HG02852 (cell line): Measurements from ENCODE around the gene FXYD6.
"Not testable (repeated sequence)": the region's sequence is repeated elsewhere in the genome, so short reads cannot be mapped to it uniquely, and the experiment has no call there.

Experiments
- ATAC-seq: cut with Tn5 transposase; IDR thresholded peaks from one replicate; pipeline ENCODE4 v1.9.1; 2021; ENCODE audit warnings: mild to moderate bottlenecking, moderate library complexity; ENCODE audit not compliant: unreplicated experiment

FXYD6 gene

DNA sequence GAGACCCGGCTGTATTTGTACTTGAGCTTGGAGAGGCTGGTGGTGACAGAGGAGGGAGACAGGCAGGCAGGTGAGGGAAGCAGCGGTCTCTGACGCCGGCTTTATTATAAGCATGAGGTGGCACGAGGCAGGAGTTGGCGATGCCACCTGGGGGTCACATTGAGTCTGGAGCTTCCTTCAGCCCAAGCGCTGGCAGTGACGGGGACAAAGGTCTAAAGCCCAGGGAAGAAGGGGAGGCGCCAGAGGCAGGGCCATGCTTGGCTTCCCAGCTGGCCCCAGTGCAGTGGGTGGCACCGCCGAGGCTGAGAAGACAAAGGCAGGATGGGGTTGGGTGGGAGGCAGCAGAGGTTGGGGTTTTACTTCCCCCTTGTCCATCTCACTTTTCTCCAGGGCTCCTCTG lies 56.4 kb downstream of the FXYD6 start:
- no peak for ATAC-seq

DNA sequence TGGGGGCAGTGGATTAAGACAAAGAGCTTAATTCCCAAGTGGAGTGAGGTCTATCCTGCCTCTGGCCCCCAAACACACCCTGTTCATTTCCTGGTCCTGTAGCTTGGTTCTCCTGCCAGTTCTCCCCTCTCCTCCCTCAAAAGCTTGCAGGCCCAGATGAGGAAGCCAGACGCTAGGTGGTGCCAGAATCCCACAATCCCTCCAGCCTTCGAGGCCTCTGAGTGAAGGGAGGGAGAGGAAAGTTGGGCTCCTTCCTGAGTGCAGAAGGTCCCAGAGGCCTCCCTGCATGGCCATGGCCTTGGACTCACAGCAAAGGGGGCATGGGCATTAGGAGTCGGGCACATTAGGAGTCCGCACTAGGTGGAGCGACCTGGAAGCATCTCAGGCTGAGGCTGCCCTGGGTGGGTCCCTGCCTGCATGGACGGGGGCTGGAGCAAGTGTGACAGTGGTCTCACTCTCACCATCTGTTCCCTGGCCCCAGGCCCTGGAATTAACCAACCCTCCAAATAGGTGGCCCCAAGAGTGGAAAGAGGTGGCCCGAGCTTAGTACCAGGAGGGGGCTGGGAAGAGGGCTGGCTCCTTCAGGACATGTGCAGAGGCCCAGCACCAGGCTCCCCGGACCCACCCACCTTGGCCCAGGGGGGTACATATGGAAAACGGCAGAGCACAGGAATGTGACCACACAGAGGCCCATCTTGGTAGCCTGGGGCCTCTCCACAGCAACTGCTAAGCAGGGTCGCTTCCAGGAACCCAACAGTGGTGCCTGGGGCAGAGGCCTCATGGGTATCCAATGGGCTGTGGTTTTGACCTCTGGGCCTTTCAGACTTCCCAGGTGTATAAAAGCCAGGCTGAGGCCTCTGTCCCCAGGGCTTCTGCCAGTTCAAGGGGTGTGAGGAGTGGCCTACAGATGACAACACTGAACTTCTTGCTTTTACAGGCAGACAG lies 57.1 kb downstream of the FXYD6 start:
- no peak for ATAC-seq

DNA sequence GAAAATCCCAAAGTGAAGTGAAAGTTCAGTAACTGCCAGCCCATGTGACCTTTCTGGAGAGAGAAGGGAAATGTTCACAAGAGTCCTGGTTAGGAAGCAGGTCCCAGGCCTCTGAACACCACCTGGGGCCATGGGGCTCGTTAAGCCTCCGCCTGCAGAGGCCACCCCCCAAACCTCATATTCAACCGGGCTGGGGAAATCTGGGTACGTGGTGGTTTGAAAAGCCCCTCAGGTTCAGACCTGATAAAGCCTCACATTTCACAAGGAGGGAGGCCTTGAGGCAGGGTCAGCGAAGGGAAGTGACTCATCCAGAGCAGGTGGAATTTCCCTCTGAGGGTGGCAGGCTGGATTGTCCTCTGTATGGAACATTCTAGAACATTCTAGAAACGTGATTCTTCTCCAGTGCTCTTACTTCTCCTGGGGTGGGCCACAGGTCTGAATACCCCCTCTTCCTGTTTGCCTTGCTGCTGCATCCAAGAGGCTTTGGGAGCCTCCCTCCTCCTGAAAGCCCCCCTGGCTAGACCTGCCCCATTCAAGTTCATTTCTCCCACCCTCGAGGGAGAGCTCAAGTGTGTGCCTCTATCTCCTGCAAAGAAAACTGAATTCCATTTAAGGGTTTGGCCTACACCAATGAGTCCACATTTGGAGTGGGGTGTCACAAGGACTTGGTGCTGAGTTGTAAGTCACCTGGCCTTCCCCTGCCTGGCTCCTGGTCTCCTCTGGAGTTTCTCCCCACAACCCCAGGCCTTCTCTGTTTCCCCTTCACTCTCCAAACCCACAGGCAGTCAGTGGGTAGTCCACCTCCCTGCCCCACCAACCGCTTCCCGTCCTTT lies 58.2 kb downstream of the FXYD6 start:
- peak; percentile 24 for ATAC-seq

DNA sequence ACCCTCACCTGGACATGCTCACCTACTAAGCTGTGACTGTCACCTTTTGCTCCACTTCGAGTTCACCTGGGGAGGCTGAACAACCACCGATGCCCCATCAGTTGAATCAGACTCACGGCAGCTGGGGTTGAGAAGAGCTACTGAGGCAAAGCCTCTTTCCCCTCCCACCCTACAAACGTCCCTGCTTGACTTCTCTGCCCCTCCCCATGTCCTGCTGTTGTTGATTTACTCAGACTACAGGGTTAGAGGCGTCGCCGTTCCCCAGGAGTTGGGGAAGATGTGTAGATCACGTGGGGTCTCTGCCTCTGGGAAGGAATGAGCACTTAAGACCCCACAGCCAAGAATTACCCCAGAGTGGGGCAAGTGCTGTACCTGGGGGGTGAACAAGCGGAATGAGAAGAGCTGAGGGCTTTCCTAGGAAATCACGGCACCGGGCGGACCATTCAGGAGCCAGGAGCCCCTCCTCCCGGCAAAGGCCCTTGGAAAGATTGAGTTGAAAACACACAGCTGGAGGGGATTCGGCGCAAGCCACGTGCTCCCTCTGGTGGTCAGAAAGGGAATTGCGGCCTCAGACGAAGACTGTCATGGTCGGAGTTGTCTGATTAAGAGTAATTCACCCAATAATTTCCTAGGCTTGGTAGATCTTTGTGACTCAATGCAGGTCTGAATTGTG lies 59.0 kb downstream of the FXYD6 start:
- ATAC-seq = peak; percentile 34

DNA sequence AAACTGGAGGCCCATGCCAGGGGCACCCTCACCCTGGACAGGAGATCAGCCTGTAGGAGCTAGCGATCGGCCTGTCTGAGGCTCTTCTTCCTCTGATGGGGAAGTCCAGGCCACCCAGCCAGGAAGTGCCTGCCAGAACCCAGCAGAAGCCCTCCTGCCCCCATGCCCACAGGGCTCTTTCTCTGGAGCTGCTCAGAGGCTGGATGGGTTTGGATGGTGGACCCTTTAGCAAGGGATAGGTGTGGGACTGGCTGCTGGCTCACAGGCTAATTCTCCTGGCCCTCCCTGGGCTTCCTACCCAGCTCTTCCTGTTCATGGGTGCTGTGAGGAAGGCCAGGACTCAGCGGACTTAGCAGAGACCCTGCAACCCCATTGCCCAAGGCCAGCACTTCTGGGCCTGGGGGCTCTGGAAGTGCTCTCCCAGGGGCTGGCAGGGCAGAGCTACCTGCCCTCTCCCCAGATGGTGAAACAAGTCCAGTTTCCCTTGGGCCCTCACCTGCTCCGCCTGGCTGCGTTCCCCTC lies 59.6 kb downstream of the FXYD6 start:
- no peak for ATAC-seq

DNA sequence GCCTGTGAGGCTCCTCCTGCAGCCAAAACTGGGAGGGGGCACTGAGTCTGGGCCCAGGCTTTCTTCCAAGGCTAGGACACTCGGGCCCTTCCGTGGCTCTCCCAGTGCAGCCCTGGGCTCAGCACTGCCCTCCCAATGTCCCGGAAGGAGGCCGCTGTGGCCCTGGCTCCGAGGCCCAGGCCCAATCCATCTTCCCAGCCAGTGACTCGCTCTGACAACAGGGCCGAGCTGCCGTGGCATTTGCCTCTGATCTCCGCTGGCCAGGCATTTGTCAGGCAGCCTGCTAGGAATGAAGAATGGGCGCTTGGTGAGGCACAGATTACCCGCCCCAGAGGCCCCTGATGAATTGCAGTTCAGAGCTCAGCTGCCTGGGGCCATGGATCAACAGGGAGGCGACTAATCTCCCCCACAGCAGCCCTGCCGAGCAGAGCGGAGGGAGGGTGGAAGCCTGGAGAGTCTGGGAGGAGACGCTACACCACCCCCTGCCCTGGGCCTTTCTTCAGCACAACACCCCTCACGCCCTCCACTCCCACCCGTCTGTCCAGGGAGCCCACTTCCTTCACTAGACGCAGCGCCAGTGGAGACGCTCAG lies 60.2 kb downstream of the FXYD6 start:
- no peak for ATAC-seq

DNA sequence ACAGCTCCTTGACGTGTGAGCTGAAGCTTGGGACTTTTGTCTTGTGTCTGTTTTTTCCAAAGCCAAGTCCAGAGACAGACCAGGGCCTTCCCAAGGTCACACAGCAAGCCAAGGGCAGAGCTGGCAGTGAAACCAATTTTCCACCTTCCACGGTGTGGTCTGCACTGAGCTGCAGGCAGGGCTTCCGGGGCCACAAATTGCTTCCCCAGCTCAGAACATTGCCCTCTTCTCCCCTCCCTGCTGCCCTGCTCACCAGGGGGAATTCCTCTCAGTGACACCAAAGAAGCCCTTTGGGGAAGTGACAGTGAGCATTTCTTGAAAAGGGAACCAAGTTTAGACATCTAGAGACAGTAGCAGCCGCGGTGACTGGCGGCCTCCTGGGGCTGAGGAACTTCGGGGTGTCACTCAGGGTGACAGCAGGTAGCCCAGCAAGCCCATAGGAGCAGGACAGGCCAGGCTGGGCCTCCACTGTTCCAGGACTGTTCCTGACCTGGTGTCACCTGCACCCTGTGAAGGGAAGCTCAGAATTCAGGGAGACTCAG lies 61.1 kb downstream of the FXYD6 start:
- ATAC-seq = peak; percentile 65

DNA sequence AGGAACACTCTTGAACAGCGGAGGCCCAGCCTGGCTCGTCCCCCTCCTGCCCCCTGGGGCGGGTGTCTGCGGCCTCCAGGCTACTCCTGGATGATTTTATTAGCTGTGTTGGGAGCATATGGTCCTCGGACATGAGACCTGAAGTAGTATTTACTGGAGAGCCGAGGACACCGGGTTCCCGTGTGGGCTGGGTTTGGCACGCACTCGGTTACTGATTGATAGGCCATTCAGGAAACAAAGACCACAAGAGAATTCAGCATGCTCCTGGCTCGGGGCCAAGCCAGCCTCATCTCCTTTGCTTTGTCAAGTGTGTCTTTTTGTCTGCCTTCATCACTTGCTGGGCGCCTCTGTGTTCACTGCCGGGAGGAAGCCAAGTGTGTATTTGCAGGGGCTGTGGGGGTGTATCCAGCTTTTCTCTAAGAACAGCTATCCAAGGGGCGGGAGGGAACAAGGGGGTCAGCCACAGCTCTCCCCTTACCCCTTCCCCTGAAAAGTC lies 61.6 kb downstream of the FXYD6 start:
- ATAC-seq = peak; percentile 34

DNA sequence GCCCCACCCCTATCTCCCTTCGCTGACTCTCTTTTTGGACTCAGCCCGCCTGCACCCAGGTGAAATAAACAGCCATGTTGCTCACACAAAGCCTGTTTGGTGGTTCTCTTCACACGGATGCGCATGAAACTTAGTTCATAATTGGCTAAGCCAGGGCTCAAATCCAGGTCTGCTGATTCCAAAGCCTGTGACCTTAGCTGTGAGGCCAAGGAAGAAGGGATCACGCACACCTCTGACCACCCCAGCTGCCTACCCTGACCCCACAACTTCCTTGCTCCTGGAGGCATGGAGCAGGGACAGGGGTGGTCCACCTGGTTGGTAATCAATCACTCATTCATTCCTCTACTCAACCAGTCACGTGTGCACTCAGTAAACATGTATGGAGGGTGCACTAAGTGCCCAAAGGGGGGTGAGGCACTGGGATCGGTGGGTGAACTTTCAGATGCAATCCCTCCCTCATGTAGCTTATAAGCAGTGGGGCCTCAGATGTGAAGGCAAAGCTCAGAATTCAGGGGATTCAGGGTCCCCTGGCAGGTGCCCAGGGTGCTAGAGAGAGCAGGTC lies 62.2 kb downstream of the FXYD6 start:
- no peak for ATAC-seq

DNA sequence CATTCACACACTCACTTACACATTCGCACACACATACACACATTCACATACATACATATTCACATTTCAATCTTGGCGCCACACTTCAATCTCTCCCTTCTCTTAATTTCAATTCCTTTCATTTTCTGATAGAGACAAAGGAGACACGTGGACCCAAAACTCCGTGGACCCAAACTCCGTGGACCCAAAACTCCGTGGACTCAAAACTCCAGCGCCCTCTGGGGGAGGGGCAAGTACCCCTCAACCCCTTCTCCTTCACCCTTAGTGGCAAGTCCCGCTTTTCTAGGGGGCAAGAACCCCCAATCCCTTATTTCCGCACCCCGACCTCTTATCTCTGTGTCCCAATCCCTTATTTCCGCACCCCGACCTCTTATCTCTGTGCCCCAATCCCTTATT lies 66.4 kb downstream of the FXYD6 start:
- ATAC-seq = not testable (repeated sequence)

DNA sequence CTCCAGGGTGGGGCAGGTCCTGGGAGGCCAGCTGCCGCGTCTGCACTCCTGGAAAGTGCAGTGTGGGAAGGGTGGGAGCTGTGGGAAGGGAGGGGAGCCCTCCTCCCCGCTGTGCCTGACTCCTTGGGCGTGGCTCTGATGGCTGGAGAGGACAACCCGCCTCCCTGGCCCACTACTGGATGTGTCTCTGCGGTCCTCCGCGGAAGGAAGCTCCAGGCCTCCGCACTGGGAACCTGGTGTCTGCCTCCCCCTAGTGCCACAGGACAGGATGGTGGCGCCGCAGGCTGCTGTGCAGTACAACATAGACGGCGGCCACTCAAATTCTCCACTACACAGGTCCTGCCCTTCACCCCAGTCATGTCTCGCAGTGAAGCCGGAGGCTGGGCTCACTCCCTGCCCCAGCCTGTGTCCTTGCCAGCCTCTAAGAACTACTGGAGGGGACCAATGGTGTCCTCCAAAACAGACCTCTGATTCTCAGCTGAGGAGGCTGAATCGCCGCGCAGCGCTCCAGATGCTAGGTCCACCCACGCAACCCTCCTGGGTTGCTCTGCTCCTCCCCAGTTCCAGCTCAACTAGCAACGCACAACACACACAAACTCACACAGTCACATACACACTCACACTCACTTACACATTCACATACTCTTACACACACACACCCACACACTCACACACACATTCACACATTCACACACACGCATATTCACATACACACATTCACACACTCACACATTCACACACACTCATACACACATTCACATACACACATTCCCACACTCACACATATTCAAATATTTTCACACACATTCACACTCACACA lies 67.0 kb downstream of the FXYD6 start:
- ATAC-seq = no peak

DNA sequence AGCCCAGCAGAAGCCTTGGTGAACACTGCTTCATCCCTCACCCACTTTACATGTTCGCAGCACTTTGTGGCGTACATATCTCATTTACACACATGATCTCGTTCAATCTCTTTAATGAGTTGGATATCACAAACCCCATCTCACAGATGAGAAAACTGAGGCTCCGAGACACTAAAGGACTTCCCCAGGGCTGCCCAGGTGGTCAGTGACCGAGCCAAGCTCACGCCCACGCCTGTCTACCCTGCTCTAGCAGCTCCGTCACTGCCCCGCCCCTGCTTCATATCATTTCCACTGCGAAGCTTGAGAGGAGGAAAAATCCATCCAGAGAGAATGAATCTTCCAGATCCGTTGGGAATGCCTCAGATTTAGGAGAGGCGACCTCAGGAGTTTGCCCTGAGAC lies 67.7 kb downstream of the FXYD6 start:
- no peak for ATAC-seq

DNA sequence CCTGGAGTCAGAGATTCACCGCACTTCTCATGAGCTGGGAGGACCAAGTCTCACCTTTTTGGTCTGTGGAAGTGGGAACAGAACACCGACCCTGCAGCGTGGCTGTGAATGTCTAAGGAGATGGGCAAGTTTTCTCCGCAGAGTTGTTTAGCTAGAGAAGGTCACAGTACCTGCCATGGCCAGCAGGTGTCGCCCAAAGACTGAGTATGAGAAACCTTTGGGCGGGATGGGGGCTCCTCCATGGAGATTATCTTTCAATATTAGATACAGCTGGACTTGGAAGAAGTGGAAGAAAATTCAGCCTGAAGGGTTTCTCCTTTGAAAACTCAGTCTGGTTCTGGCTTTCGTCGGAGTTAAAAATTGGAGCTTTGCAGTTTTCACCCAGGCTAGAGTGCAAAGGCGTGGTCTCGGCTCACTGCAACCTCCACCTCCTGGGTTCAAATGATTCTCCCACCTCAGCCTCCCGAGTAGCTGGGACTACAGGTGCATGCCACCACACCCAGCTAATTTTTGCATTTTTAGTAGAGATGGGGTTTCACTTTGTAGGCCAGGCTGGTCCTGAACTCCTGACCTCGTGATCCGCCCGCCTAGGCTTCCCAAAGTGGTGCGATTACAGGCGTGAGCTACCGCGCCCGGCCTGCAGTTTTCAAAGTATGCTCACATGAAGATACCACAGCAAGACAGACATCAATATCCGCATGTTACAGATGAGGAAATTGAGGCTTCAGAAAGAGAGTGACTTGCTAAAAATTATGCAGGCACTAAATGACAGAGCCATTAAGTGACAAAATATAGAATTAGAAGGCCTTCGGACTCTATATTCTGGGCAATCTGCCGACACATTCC lies 68.8 kb downstream of the FXYD6 start:
- no peak for ATAC-seq

DNA sequence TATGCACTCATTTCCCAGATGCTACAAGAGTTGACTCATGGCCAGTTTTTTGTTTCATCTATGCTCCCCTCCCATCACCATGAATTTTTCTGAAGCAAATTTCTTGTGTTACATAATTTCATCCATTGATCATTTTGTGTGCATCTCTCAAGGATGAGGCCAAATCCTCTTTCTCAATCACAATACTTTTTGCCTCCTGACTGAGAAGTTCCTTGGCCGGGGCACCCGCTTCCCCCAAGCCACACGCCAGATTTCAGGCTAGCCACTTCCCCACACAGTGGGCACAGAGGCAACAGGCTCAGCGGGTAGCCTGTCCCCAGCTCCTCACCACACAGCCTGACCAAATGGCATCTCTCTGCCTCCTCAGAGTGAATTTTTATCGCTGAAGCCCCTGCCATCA lies 69.6 kb downstream of the FXYD6 start:
- no peak for ATAC-seq

DNA sequence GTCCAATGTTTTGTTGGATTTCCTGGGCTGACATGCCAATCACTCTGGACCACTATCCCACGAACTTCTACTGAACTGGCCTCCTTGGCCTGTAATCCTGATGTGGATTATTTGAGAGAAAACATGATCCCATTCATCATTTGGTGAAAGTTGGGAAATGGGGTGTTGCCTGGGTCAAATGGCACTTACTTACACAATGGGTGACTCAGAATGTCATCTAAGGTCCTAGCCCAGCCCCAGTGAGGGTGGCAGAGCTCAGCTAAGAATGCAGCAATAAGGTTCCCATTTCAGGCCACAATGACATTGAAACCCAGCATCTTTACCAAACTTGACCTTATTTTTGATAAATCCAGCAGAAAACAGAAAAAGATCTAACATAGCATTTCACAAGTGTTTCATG lies 71.4 kb downstream of the FXYD6 start:
- ATAC-seq = no peak

DNA sequence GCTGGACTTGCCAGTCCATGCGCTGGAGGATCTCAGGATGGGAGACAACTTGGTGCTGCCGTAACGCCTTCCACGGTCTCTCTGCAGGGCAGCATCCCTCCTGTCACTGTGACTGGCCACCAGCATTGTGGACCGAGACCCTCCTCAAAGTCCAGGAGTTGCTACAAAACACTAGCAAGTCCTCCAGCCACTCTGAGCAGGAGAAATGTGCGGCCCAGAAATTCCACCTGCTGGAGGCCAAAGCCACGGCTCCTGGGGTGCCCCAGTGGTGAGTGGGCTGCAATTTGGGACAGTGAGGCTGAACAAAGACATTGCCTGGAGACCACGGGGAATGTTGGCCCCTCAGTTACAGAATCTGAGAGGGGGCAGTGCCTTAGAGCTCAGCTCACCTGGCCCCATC lies 72.6 kb downstream of the FXYD6 start:
- no peak for ATAC-seq

DNA sequence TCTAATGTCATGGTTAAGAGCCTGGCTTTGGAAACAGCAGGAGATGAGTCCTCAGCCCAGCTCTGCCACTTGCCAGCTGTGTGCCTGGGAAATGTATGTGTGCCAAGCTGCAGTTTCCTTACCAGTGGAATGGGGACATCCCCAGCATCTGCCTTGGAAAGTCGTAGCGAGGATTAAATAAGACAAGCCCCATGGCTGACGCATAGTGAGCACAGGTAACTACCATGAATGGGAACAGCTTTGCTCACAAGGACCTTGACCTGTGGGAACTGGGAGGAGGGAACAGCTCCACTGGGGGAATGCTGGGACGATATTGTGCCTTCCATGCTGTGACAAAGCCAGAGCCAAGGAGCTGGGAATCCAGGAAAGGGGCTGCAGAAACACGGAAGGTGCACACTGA lies 76.8 kb downstream of the FXYD6 start:
- no peak for ATAC-seq

DNA sequence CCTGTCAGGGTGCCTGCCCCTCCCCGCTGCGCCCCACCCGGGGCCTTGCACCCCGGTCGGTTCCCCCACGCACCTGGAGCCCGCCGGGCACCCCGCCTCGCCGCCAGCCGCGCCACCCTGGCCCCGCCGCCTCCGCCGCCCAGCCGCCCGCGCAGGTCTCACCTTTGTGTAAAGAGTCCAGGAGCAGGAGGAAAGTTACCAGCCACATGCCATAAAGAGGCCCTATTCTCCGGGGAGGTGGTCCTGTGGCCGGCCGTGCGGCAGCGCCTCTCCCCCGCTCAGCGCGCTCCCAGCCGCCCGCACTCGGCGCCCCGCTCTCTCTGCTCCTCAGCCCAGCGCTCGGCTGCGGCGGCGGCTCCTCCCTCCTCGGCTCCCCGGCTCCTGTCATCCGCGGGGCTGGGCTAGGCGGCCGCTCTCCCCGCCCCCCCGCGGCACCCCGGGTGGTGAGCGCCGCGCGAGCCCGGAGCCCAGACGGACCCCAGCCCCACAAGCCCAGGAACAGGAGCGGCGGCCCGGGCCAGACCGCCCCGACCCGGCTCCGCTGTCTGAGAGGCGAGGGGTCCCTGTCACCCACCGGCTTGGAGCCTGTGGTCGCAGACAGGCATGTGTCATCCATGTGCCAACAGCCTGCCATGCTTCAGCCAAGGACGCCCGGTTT lies 79.5 kb downstream of the FXYD6 start, which contains the start of gene DSCAML1:
Gene DSCAML1 (minus strand): TSS at position 345 of the 658 bp plus-strand sequence. CDS start 137 bp downstream, at position 208.
- ATAC-seq = no peak
